GM12875 (cell line): ENCODE data around the gene MFSD2A.

Experiments used
- H3K4me3 ChIP-seq: one replicate; pipeline ENCODE4 v1.5.1; 2011; ENCODE audit warnings: low read depth, low read length, control low read depth
- CTCF ChIP-seq: IDR thresholded peaks from 2 replicates; pipeline ENCODE4 v1.5.1; 2011; ENCODE audit warnings: low read depth, mild to moderate bottlenecking, control low read depth, inconsistent platforms, low read length, moderate library complexity, borderline replicate concordance; ENCODE audit not compliant: insufficient read depth

MFSD2A gene

DNA sequence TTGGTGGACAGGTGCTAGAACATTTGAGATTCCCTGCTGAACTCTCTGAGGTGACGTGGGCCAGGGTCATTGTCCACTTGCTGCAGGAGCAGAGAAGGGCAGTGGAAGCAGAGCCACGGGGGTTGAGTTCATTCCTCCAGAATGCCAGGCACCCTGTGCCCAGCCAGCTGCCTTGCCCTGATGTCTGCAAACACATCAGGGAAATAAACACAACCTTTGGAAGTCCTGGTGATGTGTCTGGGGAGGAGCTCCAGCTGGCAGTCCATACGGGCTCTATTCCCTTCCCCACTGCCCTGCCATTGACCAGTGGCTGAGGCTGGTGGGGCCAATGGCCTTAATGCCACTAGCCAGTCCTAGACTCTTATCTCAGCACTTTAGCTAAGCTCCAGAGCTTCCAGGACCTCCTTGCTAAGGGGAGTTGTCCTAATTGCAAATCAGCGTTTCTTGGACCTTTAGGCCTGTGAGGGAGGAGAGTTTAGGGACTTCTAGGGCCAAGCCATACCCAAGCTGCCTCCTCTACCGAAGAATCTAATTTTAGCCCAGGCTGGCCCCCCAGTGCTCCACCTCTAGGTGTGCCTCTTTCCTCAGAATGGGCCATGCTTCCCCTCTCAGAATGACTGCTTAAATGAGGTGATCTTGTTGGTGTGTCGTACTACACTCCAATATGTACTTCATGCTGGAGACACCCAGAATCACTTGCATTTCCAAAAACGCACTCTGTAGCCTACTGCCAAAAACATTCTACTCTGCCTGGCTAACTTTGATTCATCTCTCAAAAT, 25.9 kb upstream of the MFSD2A start:
- no peak for TF ChIP-seq CTCF

DNA sequence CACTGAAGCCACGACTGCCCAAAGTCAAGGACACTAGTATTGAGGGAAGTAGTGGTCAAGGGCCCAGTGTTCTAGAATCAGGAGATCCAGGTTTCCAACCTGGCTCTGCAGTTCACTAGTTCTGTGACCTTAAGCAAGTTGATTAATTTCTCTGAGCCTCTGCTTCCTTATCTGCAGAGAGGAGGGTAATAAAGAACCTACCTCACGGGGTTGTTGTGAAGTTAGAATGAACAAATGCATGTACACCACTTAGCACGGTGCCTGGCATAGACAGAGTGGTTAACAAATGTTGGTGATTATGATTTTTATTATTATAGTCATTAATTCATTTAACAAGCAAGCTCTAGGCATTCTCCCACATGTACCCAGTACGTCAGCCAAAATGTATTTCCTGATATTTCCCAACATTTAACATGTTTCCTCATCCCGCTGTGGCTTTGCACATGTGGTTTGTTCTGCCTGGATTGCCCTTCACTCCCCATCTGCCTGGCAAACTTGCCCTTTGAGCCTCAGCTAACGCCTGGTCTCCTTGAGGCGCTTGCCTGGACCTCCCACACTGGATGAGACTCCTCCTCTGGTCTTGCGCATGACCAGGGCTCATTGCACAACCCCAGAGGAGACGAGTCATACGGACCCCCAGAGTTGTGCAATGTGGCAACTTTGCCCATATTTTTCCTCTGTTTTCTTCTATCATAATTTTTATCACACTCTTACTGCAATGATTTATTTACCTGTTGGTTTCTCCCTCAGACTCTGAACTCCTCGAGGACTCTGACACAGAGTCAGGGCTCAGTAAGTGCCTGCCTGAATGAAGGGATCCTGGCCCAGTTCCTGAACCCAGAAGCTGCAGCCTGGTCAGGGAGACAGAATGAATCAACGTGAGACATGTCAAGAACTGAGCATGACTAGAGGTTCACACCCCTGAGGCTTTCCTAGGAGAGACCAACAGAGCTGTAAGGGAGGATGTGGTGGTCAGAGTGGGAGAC, 20.7 kb upstream of the MFSD2A start:
- no peak overlapping the region for H3K4me3 ChIP-seq
- no peak for TF ChIP-seq CTCF

More for the DNA sequence above, 25.9 kb upstream of the MFSD2A start:
- no peak overlapping the region for H3K4me3 ChIP-seq

DNA sequence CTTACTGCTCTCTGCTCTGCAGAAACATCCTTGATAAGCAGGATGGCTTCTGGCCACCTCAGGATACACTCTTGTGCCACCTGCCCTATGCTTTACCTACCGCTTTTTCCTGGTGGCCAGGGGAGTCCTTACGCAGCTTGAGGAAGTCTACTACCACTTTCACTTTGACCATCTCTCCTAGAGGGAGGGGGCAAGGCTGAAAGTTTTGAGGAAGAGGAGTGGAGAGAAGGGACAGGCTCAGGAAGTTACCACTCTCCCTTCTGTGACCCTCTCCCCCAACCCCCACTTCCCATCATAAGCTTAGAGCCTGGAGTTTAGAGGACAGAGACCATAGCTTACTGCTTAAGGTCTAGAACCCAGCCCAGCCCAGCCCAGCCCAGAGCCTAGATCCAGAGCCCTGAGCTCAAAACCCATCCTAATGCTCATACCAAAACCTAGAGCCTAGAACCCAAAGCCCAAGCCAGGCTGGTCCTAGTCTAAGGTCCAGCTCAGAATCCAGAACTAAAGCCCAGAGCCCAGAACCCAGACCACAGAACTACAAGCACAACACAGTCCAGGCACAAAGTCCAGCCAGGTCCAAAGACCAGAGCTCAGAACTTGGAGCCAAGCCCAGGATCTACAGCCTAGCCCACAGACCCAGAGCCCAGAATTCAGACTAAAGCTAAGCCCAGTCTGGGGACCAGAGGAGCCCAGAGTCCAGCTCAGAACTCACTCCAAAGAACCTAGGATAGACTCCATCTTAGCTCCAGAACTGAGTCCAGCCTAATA, 18.0 kb upstream of the MFSD2A start:
- no peak overlapping the region for H3K4me3 ChIP-seq
- no peak for TF ChIP-seq CTCF

- no peak overlapping the region for H3K4me3 ChIP-seq
- TF ChIP-seq CTCF, result no peak
These were observed 16.1 kb upstream of the MFSD2A start for GRCh38 chr1:39938856-39939255.

DNA sequence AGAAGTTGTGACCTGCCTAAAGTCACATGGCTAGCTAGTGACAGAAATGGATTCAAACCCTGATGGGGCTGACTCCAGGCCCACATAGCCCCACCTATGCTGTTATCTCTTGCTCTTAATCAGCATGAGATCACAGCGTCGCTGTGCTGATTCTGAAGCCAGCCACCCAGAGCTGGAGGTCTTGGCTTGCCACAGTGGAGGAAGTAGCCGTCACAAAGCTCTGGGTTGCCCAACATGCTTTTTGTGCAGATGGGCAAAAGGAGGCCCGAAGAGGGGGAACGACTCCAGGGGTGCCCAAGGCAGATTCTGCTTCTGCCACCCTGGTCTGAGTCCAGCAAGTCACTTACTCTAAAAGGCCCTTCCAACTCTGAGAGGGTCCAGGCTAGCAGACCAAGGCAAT, 14.7 kb upstream of the MFSD2A start:
- H3K4me3 ChIP-seq, result no peak overlapping the region
- no peak for TF ChIP-seq CTCF

DNA sequence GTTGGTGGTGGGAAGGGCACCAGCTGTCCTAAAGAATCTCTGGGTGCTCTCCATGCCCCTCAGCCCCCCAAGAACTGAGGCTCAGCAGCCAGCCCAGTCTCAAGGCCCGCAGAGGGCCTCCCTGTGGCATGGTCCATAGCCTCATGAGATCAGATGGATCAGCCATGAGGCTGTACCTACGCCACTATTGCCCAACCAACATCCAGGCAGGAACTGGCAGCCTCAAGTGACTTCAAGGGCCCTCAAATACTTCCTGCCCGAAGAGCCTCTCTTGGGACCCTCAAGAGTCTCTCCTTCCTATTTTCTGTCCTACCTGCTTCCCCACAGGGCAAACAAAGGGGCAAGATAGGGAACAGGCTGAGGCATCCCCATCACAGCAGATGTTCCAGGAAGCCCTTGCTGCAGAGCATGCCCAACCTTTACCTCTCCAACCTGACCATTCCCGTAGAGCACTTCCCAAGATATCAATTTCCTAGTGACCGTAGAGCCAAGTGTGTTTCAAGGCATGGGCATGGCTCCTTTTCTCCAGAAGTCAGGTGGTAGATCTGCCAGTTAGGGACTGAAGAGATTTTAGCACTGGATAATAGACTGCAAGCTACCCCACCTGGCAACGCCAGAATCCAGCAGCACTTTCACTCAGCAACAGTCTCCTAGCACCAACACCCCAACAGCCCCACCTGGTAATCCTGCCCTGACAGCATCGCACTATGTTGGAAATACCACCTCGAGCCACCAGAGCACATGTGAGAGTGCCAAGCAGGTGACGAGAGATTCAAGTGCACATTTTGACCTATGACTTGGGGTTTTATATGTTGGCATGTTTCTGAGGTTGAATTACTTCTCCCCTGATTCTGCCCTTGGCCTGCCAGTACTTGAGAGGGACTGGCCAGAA, 13.7 kb upstream of the MFSD2A start:
- TF ChIP-seq CTCF, result no peak
- no peak overlapping the region for H3K4me3 ChIP-seq
